Astrocyte (in vitro differentiated cells and primary cell): Measurements from ENCODE around the gene AMACR.

Source experiments
- CTCF ChIP-seq: IDR thresholded peaks from 2 replicates; pipeline ENCODE4 v1.5.1; 2011; ENCODE audit warnings: low read depth, mild to moderate bottlenecking, inconsistent platforms, low read length, moderate library complexity; ENCODE audit not compliant: insufficient read depth
- EZH2 ChIP-seq: IDR thresholded peaks from 2 replicates; pipeline ENCODE4 v1.6.1; 2012; ENCODE audit warnings: mild to moderate bottlenecking, low read length, inconsistent platforms; ENCODE audit not compliant: insufficient read depth

GRCh38 chr5:34016750-34017149 is 8.9 kb upstream of the AMACR start:
- TF ChIP-seq CTCF (no peak), EZH2 (no peak)
